ENCODE data around the gene IGSF21. TPM values are rescaled to one million over a fixed set of nuclear protein-coding genes. Genes with fewer than 3 reads are reported as not detected.

Gene IGSF21
- total RNA-seq, 1 experiment from 2014 or later, result 5.2 TPM

GRCh38 chr1:18073066-18073642, 34.4 kb upstream of the IGSF21 start:
- Histone ChIP-seq H2BK20ac (ENCODE audit: low read depth, low read length, poor library complexity, severe bottlenecking) (no peak overlapping the region), H3K9ac (ENCODE audit: extremely low read depth, insufficient read length, low read length) (no peak overlapping the region), H3K18ac (ENCODE audit: insufficient read length, low read depth, low read length) (no peak overlapping the region), H4K5ac (ENCODE audit: insufficient read length, low read depth, low read length) (no peak overlapping the region), H2BK15ac (ENCODE audit: low read depth, low read length) (no peak overlapping the region), H3K4me1 (ENCODE audit: insufficient read depth, low read length) (no peaks in the 10 kb centered on the region), H4K8ac (replicated peaks; ENCODE audit: insufficient read length, low read depth, low read length) (no peak overlapping the region), H3K23me2 (ENCODE audit: insufficient read length, low read depth, low read length, poor library complexity, severe bottlenecking) (no peaks in the 10 kb centered on the region), H2BK12ac (ENCODE audit: insufficient read length, low read depth, low read length) (no peak overlapping the region), H2BK5ac (ENCODE audit: insufficient read length, low read length) (no peak overlapping the region), H2BK120ac (ENCODE audit: low read depth, low read length, poor library complexity, severe bottlenecking) (no peak overlapping the region), H3K9me3 (ENCODE audit: control insufficient read depth, low read depth, low read length) (no peaks in the 10 kb centered on the region), H3K27me3 (ENCODE audit: insufficient read depth, low read length) (no peaks in the 10 kb centered on the region; the same call in 1 of the 2 replicates), H3K14ac (ENCODE audit: insufficient read depth, low read length) (no peak overlapping the region), H3K4ac (ENCODE audit: low read depth, low read length) (no peak overlapping the region), H3K79me1 (ENCODE audit: insufficient read depth, low read depth, low read length, poor library complexity, severe bottlenecking) (no peaks in the 10 kb centered on the region), H3K56ac (ENCODE audit: insufficient read length, low read depth, low read length) (no peak overlapping the region), H2AFZ (ENCODE audit: low read length) (no peak overlapping the region), H3K27ac (ENCODE audit: insufficient read length, low read depth, low read length) (no peak overlapping the region), H3K23ac (ENCODE audit: insufficient read length, low read depth, low read length) (no peak overlapping the region), H3K79me2 (ENCODE audit: insufficient read depth, low read length) (no peaks in the 10 kb centered on the region), H2AK5ac (ENCODE audit: insufficient read length, low read length) (no peak overlapping the region), H4K20me1 (ENCODE audit: control insufficient read depth, insufficient read depth, insufficient read length) (no peaks in the 10 kb centered on the region), H3T11ph (ENCODE audit: low read length) (no peak overlapping the region), H4K91ac (ENCODE audit: insufficient read length, low read depth, low read length) (no peak overlapping the region), H3K4me2 (ENCODE audit: insufficient read depth, insufficient read length, low read length) (no peak overlapping the region)
- Mint-ChIP-seq H3K27me3 (ENCODE audit: low read depth) (peaks cover 16% of the 10 kb centered on the region), H3K4me1 (peaks cover 10 to 24% of the 10 kb centered on the region in 2 experiments), H3K9me3 (no peaks in the 10 kb centered on the region), H3K36me3 (ENCODE audit: insufficient read depth in 1 of 3, low read depth in 3 of 3) (no peaks in the 10 kb centered on the region), H3K27ac (no peak overlapping the region), H3K4me3 (no peak overlapping the region)
- no CpG with 5 or more reads among the region's 11 CpGs for WGBS (ENCODE audit: extremely low coverage, insufficient read length, low lambda C conversion rate)
- no peak for TF ChIP-seq CTCF (conservative IDR thresholded peaks at IDR 0.05)
- DNase-seq, result no peak

Measured in H9 (cell line).